ENCODE data around the gene HINFP. TPM values are rescaled to one million over a fixed set of nuclear protein-coding genes. Genes with fewer than 3 reads are reported as not detected.

The HINFP gene
- total RNA-seq, 2 donors from 2014 or later, result 11.9 to 28.3 TPM

DNA sequence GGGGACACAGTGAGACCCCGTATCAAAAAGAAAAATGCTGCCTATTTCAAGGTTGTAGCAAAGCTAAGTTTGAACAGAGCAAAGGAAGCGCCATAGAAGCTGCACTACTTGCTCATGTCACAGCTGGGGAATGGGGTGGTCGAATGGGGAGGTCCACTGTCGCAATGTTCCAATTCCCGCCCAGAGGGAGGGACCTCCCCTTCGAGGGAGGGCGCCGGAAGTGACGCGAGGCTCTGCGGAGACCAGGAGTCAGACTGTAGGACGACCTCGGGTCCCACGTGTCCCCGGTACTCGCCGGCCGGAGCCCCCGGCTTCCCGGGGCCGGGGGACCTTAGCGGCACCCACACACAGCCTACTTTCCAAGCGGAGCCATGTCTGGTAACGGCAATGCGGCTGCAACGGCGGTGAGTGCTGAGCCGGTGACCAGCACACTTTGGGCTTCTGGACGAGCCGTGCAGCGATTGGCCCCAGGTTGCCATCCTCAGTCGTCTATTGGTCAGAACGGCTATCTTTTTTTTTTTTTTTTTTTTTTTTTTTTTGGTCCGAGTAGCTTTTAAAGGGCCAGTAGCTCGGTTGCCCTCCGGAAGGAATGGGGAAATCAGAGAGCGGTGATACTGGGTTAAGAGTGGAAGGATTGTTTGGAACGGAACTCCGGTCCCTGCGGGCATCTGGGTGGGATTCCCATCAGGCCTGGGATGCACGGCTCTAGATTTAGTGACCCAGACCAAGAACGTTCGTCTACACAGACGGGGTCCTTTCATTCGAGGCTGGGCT is 36.5 kb upstream of the HINFP start, which contains the start of gene HMBS:
Gene HMBS (plus strand): TSS at position 219 of the 774 bp plus-strand sequence. CDS start 153 bp downstream, at position 372.
- ATAC-seq, result peak; percentile 97
- 0% methylated on average over 27 to 45 of the region's 45 CpGs for WGBS, 2 donors
- Histone ChIP-seq H3K4me3 (peak within 1 kb of the TSS; percentile 68 to 86), H3K4me1 (peaks cover 22% of the 10 kb centered on the region), H3K36me3 (replicated peaks in 1 of 2; ENCODE audit: insufficient read depth in 1 of 2, low read depth in 2 of 2) (peaks cover 0 to 20% of the 10 kb centered on the region in 2 donors), H3K27ac (peak within 1 kb of the TSS; percentile 72 to 95 (median 94)), H3K27me3 (no peaks in the 10 kb centered on the region), H3K9me3 (no peaks in the 10 kb centered on the region)
- intact Hi-C loops (cut with DNase I), result no loop called here
- DNase-seq, result peak; percentile 93 to 95 (median 94)
- TF ChIP-seq POLR2A (IDR thresholded peaks at IDR 0.05) (peak; percentile 45 to 82 (median 69)), CTCF (IDR thresholded peaks at IDR 0.05) (no peak)

GRCh38 chr11:119085437-119085847 is 35.9 kb upstream of the HINFP start:
- H3K4me1 ChIP-seq, result peaks cover 22% of the 10 kb centered on the region
- no peak for TF ChIP-seq POLR2A (IDR thresholded peaks at IDR 0.05)
- no peak for TF ChIP-seq CTCF (IDR thresholded peaks at IDR 0.05)
- peak overlapping the region in 1 of 2 donors; percentile 8 for H3K4me3 ChIP-seq
- H3K36me3 ChIP-seq (replicated peaks in 1 of 2; ENCODE audit: insufficient read depth in 1 of 2, low read depth in 2 of 2), result peaks cover 0 to 15% of the 10 kb centered on the region in 2 donors
- intact Hi-C loops (cut with DNase I), result no loop called here
- DNase-seq, result no peak
- 1 to 3% methylated on average over 6 to 13 of the region's 13 CpGs for WGBS, 2 donors
- peak overlapping the region; percentile 46 to 95 (median 94) for H3K27ac ChIP-seq
- no peaks in the 10 kb centered on the region for H3K9me3 ChIP-seq
- H3K27me3 ChIP-seq, result no peaks in the 10 kb centered on the region
- no peak for ATAC-seq

DNA sequence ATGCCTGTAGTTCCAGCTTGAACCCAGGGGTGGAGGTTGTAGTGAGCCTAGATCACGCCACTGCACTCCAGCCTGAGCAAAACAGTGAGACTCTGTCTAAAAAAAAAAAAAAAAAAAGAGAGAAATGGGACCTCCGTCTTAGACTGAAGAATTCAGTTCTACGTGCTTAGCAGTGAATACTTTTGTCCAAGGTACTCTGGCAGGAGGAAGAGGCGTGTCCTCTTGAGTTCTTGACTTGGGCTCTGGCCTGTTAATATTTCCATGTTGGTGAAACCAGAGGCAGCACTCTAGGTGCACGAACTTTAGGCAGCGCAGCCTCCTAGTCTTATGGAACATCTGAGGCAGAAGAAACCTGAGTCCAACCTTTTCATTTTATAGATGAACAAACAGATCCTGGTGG is 34.3 kb upstream of the HINFP start:
- ATAC-seq (no peak), DNase-seq (no peak)
- H3K9me3 ChIP-seq, result no peaks in the 10 kb centered on the region
- TF ChIP-seq POLR2A (IDR thresholded peaks at IDR 0.05) (no peak), CTCF (IDR thresholded peaks at IDR 0.05) (no peak)
- intact Hi-C loops (cut with DNase I), result no loop called here
- 77 to 86% methylated on average over 6 of the region's 6 CpGs for WGBS, 2 donors
- H3K36me3 ChIP-seq (replicated peaks in 1 of 2; ENCODE audit: insufficient read depth in 1 of 2, low read depth in 2 of 2), result peaks cover 0 to 3% of the 10 kb centered on the region in 2 donors
- H3K27me3 ChIP-seq, result no peaks in the 10 kb centered on the region
- no peak overlapping the region for H3K4me3 ChIP-seq
- peaks cover 22% of the 10 kb centered on the region for H3K4me1 ChIP-seq
- no peak overlapping the region for H3K27ac ChIP-seq

DNA sequence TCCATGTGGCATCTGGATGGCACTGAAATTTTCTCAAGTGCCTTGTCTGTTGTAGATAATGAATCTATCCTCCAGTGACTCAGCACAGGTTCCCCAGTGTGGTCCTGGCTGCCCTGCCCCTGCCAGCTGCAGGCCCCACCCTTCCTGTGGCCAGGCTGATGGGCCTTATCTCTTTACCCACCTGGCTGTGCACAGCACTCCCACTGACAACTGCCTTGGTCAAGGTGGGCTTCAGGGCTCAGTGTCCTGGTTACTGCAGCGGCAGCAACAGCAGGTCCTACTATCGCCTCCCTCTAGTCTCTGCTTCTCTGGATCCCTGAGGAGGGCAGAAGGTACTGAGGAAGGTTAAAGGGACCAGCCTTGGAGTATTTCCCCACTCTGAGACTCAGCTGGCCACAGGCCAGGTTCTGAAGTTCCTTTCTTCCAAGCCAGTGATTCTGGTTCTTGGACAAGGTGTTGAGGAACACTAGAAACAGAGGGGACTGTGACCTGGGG is 33.6 kb upstream of the HINFP start:
- DNase-seq, result no peak
- Histone ChIP-seq H3K4me3 (no peak overlapping the region), H3K9me3 (no peaks in the 10 kb centered on the region), H3K27me3 (no peaks in the 10 kb centered on the region), H3K4me1 (peaks cover 25% of the 10 kb centered on the region), H3K27ac (no peak overlapping the region), H3K36me3 (replicated peaks in 1 of 2; ENCODE audit: insufficient read depth in 1 of 2, low read depth in 2 of 2) (no peaks in the 10 kb centered on the region)
- TF ChIP-seq CTCF (IDR thresholded peaks at IDR 0.05), result no peak
- no peak for TF ChIP-seq POLR2A (IDR thresholded peaks at IDR 0.05)
- no peak for ATAC-seq
- intact Hi-C loops (cut with DNase I), result no loop called here
- WGBS, 2 donors, result 82 to 100% methylated on average over 1 to 2 of the region's 2 CpGs

Data from body of pancreas (tissue), 4 donors.